ENCODE data around the gene PDZD2.

DNA sequence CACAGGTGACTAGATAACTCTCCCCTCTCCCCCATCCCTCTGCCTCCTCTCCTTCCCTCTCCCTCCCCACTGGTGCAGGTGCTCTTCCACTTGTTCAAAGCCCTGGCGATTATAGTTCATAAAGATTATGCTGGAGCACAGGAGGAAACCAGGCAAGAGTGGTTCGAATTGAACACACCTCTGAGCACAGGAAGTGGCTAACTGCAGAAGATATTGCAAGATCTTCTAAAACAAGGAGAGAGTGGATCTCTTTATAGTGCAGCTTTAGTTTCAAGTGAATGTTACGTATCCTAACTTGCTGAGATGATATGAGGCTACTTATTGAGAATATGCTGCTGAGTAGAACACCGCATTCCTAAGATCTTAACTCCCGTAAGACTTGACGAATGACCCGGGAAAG, 356.8 kb downstream of the PDZD2 start:
- TF ChIP-seq EZH2phosphoT487 (IDR thresholded peaks at IDR 0.05; ENCODE audit: low read depth), result no peak
- TF ChIP-seq, protein P1, sequence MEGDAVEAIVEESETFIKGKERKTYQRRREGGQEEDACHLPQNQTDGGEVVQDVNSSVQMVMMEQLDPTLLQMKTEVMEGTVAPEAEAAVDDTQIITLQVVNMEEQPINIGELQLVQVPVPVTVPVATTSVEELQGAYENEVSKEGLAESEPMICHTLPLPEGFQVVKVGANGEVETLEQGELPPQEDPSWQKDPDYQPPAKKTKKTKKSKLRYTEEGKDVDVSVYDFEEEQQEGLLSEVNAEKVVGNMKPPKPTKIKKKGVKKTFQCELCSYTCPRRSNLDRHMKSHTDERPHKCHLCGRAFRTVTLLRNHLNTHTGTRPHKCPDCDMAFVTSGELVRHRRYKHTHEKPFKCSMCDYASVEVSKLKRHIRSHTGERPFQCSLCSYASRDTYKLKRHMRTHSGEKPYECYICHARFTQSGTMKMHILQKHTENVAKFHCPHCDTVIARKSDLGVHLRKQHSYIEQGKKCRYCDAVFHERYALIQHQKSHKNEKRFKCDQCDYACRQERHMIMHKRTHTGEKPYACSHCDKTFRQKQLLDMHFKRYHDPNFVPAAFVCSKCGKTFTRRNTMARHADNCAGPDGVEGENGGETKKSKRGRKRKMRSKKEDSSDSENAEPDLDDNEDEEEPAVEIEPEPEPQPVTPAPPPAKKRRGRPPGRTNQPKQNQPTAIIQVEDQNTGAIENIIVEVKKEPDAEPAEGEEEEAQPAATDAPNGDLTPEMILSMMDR (IDR thresholded peaks at IDR 0.05; ENCODE audit: low read depth, low read length), result no peak

Measured in OCI-LY3 (cell line).